Kidney (tissue), 14 donors: ENCODE data around the gene CSF2. TPM values are rescaled to one million over a fixed set of nuclear protein-coding genes. Genes with fewer than 3 reads are reported as not detected.
"Not testable (repeated sequence)": the region's sequence is repeated elsewhere in the genome, so short reads cannot be mapped to it uniquely, and the experiment has no call there.

ENCODE experiments used
- DNase-seq, 5 donors: peaks; one replicate each; pipeline ENCODE4 v3.0.0-alpha.2; 2013 to 2020
- FAIRE-seq: peaks from 2 replicates; lab custom pipeline; 2012; peaks lifted over from hg19 to GRCh38; lab: Jason Lieb, UNC
- H3K27ac ChIP-seq, 2 donors: one replicate each; pipeline ENCODE4 v1.7.0; 2013; ENCODE audit warnings: low read depth in 2 of 2, low read length in 2 of 2, inconsistent platforms in 1 of 2
- H3K27me3 ChIP-seq: one replicate; pipeline ENCODE4 v1.7.1; 2013; ENCODE audit warnings: low read length, inconsistent platforms; ENCODE audit not compliant: control insufficient read depth, insufficient read depth
- H3K36me3 ChIP-seq, 3 donors: one replicate each; pipeline versions ENCODE4 v1.7.0 to v1.7.1; 2013; ENCODE audit warnings: low read length in 3 of 3, control low read depth in 1 of 3, inconsistent platforms in 1 of 3; ENCODE audit not compliant: insufficient read depth in 3 of 3, control insufficient read depth in 2 of 3
- H3K4me1 ChIP-seq, 3 donors: one replicate each; pipeline versions ENCODE4 v1.7.0 to v1.7.1; 2013; ENCODE audit warnings: low read length in 3 of 3, inconsistent platforms in 1 of 3, low read depth in 1 of 3; ENCODE audit not compliant: control insufficient read depth in 2 of 3, insufficient read depth in 2 of 3
- H3K4me3 ChIP-seq, 3 donors: one replicate each; pipeline versions ENCODE4 v1.7.0 to v1.8.1; 2013; ENCODE audit warnings: low read length in 3 of 3, control low read depth in 1 of 3, inconsistent platforms in 1 of 3
- H3K9ac ChIP-seq, 3 donors: one replicate each; pipeline versions ENCODE4 v1.7.0 to v1.7.1; 2013; ENCODE audit warnings: low read length in 3 of 3, control low read depth in 1 of 3, inconsistent platforms in 1 of 3
- H3K9me3 ChIP-seq, 3 donors: one replicate each; pipeline versions ENCODE4 v1.7.0 to v1.7.1; 2013; ENCODE audit warnings: low read length in 3 of 3, control low read depth in 1 of 3, inconsistent platforms in 1 of 3; ENCODE audit not compliant: control insufficient read depth in 2 of 3, insufficient read depth in 1 of 3
- CTCF ChIP-seq: IDR thresholded peaks from 3 replicates; pipeline ENCODE4 v1.5.1; 2012; ENCODE audit warnings: mild to moderate bottlenecking, moderate library complexity, borderline replicate concordance; ENCODE audit not compliant: insufficient read depth; ENCODE audit errors: extremely low read depth
- intact Hi-C: fragments of 100-400 bp; cut with DNase I; formaldehyde crosslinking; loops from one replicate; pipeline ENCODE4 v1.11.1; 2022
- polyA plus RNA-seq: library from polyadenylated mRNA; stranded (reverse); fragments of 350-450 nt; fragmentation: Illumina TruSeq; extraction: RNeasy Lipid Tissue Mini Kit (QIAGEN cat#74804); gene quantifications from one replicate; pipeline ENCODE4 v1.2.3, GENCODE V29; 2014; ENCODE audit warnings: low read depth, low replicate concordance; ENCODE audit not compliant: insufficient read depth
- total RNA-seq: library from RNA; stranded (reverse); fragmentation: NEBNext Ultra II Directional; extraction: Animal tissue kit (Norgen Biotek cat#: 25700); gene quantifications from one replicate; pipeline ENCODE4 v1.2.1, GENCODE V29; 2021
- donor health status: control.
- donor health status: control.
- donor health status: control.
- donor health status: control.
- donor health status: control.
- donor health status: DM: yes; HTN: yes; CAD: no.
- donor health status: Normal renal cell carcinoma (clear cell type).

The CSF2 gene
- total and polyA plus RNA-seq, 2 donors from 2014 or later: not detected

- no peak for TF ChIP-seq CTCF
- FAIRE-seq: no peak
- intact Hi-C loops: no loop called here
- H3K4me1 ChIP-seq: peaks cover 0 to 3% (median 0%) of the 10 kb centered on the region in 3 donors
- H3K9ac ChIP-seq: no peak overlapping the region
- DNase-seq: no peak
- H3K27me3 ChIP-seq: no peaks in the 10 kb centered on the region
- no peak overlapping the region for H3K4me3 ChIP-seq
- H3K9me3 ChIP-seq: no peaks in the 10 kb centered on the region
- no peaks in the 10 kb centered on the region for H3K36me3 ChIP-seq
- H3K27ac ChIP-seq: no peak overlapping the region
Observed at GRCh38 chr5:132105688-132106087, 32.1 kb downstream of the CSF2 start.

GRCh38 chr5:132108495-132108894 lies 34.9 kb downstream of the CSF2 start:
- H3K27me3 ChIP-seq, DNase-seq, H3K4me1 ChIP-seq, H3K36me3 ChIP-seq, H3K9ac ChIP-seq, H3K9me3 ChIP-seq, H3K27ac ChIP-seq, FAIRE-seq, H3K4me3 ChIP-seq, intact Hi-C loops: not testable (repeated sequence)

- H3K9me3 ChIP-seq, intact Hi-C loops, H3K4me1 ChIP-seq, H3K4me3 ChIP-seq, H3K27me3 ChIP-seq, H3K36me3 ChIP-seq, FAIRE-seq, H3K27ac ChIP-seq, DNase-seq, H3K9ac ChIP-seq: not testable (repeated sequence)
Observed at GRCh38 chr5:132108957-132109356, 35.4 kb downstream of the CSF2 start.

DNA sequence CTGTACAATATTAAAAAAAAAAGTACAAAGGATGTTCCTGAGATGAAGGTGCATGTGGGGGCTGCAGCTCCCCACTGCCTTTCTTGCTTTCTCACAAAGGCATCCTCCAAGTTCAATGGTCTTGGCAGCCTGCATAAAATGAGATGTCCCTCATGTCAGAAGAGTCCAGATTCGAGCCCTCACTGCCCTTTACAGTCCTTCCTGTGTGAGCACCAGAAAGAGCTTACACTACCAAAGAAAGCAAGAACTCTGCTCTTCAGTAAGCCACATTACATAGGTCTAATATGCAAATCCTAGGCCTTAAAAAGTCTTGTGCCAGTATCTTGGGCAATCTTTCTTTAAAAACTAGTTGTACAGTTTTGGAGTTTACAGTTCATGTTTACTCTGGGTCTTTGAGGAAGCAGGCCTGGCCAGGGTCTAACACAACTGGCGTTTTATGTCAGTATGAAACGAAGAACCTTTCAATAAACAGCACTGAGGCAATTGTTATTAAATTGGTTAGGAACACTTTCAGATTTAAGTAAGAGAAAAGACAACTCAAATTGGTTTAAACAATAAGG lies 36.0 kb downstream of the CSF2 start:
- intact Hi-C loops: no loop called here
- H3K9ac ChIP-seq: no peak overlapping the region
- H3K4me1 ChIP-seq: no peaks in the 10 kb centered on the region
- H3K27me3 ChIP-seq: no peaks in the 10 kb centered on the region
- no peak for TF ChIP-seq CTCF
- H3K27ac ChIP-seq: no peak overlapping the region
- H3K36me3 ChIP-seq: no peaks in the 10 kb centered on the region
- no peak for DNase-seq
- no peak for FAIRE-seq
- H3K4me3 ChIP-seq: no peak overlapping the region
- H3K9me3 ChIP-seq: peaks cover 0 to 6% (median 0%) of the 10 kb centered on the region in 3 donors
